SK-N-SH treated with all-trans-retinoic acid at 6 μM for 48 hours (cell line): ENCODE results near the gene BRD4.

Source experiments
- ATAC-seq: fragments of 200-7000 bp; cut with Tn5 transposase; 3 replicates; pipeline ENCODE4 v1.9.1; 2020; ENCODE audit warnings: mild to moderate bottlenecking, moderate library complexity
- ARNTL ChIP-seq: fragments of 450-650 bp; formaldehyde crosslinking; IDR thresholded peaks from 2 replicates; pipeline ENCODE4 v1.5.0; 2020; ENCODE audit warnings: low read depth, mild to moderate bottlenecking, moderate library complexity, borderline replicate concordance
- CREB5 ChIP-seq: fragments of 250-450 bp; sonication (Bioruptor Pico); IDR thresholded peaks from 2 replicates; pipeline ENCODE4 v1.5.1; 2020; ENCODE audit warnings: low read depth, mild to moderate bottlenecking, moderate library complexity
- CSDC2 ChIP-seq: fragments of 250-450 bp; sonication (Bioruptor Pico); IDR thresholded peaks from 2 replicates; pipeline ENCODE4 v1.5.0; 2020; ENCODE audit warnings: mild to moderate bottlenecking, moderate library complexity
- CSRNP3 ChIP-seq: fragments of 250-450 bp; sonication (Bioruptor Pico); IDR thresholded peaks from 2 replicates; pipeline ENCODE4 v1.5.1; 2021; ENCODE audit warnings: mild to moderate bottlenecking, moderate library complexity
- ESRRG ChIP-seq: fragments of 250-450 bp; sonication (Bioruptor Pico); IDR thresholded peaks from 2 replicates; pipeline ENCODE4 v1.6.1; 2021; ENCODE audit warnings: mild to moderate bottlenecking
- ISL1 ChIP-seq: fragments of 250-450 bp; sonication (Bioruptor Pico); IDR thresholded peaks from 2 replicates; pipeline ENCODE4 v2.1.2; 2022; ENCODE audit warnings: mild to moderate bottlenecking, moderate library complexity
- OSR1 ChIP-seq: fragments of 250-450 bp; sonication (Bioruptor Pico); IDR thresholded peaks from 2 replicates; pipeline ENCODE4 v1.8.0; 2022; ENCODE audit warnings: moderate library complexity, mild to moderate bottlenecking, inconsistent platforms
- PATZ1 ChIP-seq: fragments of 250-450 bp; sonication (Bioruptor Pico); IDR thresholded peaks from 2 replicates; pipeline ENCODE4 v1.8.0; 2020; ENCODE audit warnings: mild to moderate bottlenecking, moderate library complexity, borderline replicate concordance
- POU6F1 ChIP-seq: fragments of 250-450 bp; sonication (Bioruptor Pico); IDR thresholded peaks from 2 replicates; pipeline ENCODE4 v1.8.0; 2021; ENCODE audit warnings: low read depth, mild to moderate bottlenecking, moderate library complexity, borderline replicate concordance
- PPARA ChIP-seq: fragments of 250-450 bp; sonication (Bioruptor Pico); IDR thresholded peaks from 2 replicates; pipeline ENCODE4 v1.5.0; 2020; ENCODE audit warnings: mild to moderate bottlenecking, borderline replicate concordance
- RARB ChIP-seq: fragments of 250-450 bp; sonication (Bioruptor Pico); IDR thresholded peaks from 2 replicates; pipeline ENCODE4 v1.8.0; 2021; ENCODE audit warnings: mild to moderate bottlenecking, moderate library complexity
- SNAI2 ChIP-seq: fragments of 250-450 bp; sonication (Bioruptor Pico); IDR thresholded peaks from 2 replicates; pipeline ENCODE4 v1.5.0; 2020; ENCODE audit warnings: mild to moderate bottlenecking, moderate library complexity
- TCF4 ChIP-seq: fragments of 250-450 bp; sonication (Bioruptor Pico); IDR thresholded peaks from 2 replicates; pipeline ENCODE4 v1.8.0; 2021; ENCODE audit warnings: mild to moderate bottlenecking, moderate library complexity, borderline replicate concordance
- TOX ChIP-seq: fragments of 250-450 bp; sonication (Bioruptor Pico); IDR thresholded peaks from 2 replicates; pipeline ENCODE4 v1.8.0; 2021; ENCODE audit warnings: mild to moderate bottlenecking, moderate library complexity, borderline replicate concordance
- TSHZ2 ChIP-seq: fragments of 250-450 bp; sonication (Bioruptor Pico); IDR thresholded peaks from 2 replicates; pipeline ENCODE4 v1.5.0; 2020; ENCODE audit warnings: mild to moderate bottlenecking, moderate library complexity
- ZC3H10 ChIP-seq: fragments of 250-450 bp; sonication (Bioruptor Pico); IDR thresholded peaks from 2 replicates; pipeline ENCODE4 v1.5.1; 2021; ENCODE audit warnings: mild to moderate bottlenecking, moderate library complexity
- ZFP3 ChIP-seq: fragments of 250-450 bp; sonication (Bioruptor Pico); IDR thresholded peaks from 2 replicates; pipeline ENCODE4 v1.5.0; 2020; ENCODE audit warnings: mild to moderate bottlenecking, moderate library complexity
- ZFP30 ChIP-seq: fragments of 450-650 bp; formaldehyde crosslinking; IDR thresholded peaks from 2 replicates; pipeline ENCODE4 v1.5.0; 2022; ENCODE audit warnings: mild to moderate bottlenecking, moderate library complexity
- ZNF565 ChIP-seq: fragments of 450-650 bp; formaldehyde crosslinking; conservative IDR thresholded peaks from 2 replicates; pipeline ENCODE4 v1.5.0; 2020; ENCODE audit warnings: low read depth, mild to moderate bottlenecking, moderate library complexity
- ZNF70 ChIP-seq: fragments of 450-650 bp; formaldehyde crosslinking; IDR thresholded peaks from 2 replicates; pipeline ENCODE4 v1.5.0; 2020; ENCODE audit warnings: mild to moderate bottlenecking, moderate library complexity
- ZNF8 ChIP-seq: fragments of 450-650 bp; formaldehyde crosslinking; IDR thresholded peaks from 2 replicates; pipeline ENCODE4 v1.5.0; 2020; ENCODE audit warnings: mild to moderate bottlenecking, moderate library complexity

The BRD4 gene

GRCh38 chr19:15372470-15372869 lies 40.1 kb upstream of the BRD4 start:
- TF ChIP-seq ZFP3 (CRISPR knock-in tag) (no peak), ZFP30 (CRISPR knock-in tag) (no peak), ZNF565 (CRISPR knock-in tag) (no peak), ARNTL (CRISPR knock-in tag) (no peak), ZNF8 (CRISPR knock-in tag) (no peak), ESRRG (CRISPR knock-in tag) (no peak), ISL1 (no peak)
- ATAC-seq: no peak

- TF ChIP-seq ISL1 (no peak), ZNF8 (CRISPR knock-in tag) (no peak), CSRNP3 (CRISPR knock-in tag) (no peak), ZC3H10 (no peak), CREB5 (no peak), CSDC2 (CRISPR knock-in tag) (no peak), ESRRG (CRISPR knock-in tag) (no peak), PPARA (CRISPR knock-in tag) (no peak), SNAI2 (CRISPR knock-in tag) (no peak), POU6F1 (CRISPR knock-in tag) (no peak)
These were observed 39.5 kb upstream of the BRD4 start for GRCh38 chr19:15371786-15372380.

GRCh38 chr19:15371119-15371518 lies 38.8 kb upstream of the BRD4 start:
- ATAC-seq: no peak
- TF ChIP-seq OSR1 (CRISPR knock-in tag) (no peak), ZFP3 (CRISPR knock-in tag) (no peak), RARB (CRISPR knock-in tag) (no peak), ZC3H10 (no peak), PPARA (CRISPR knock-in tag) (no peak), ZNF70 (CRISPR knock-in tag) (no peak), ZNF8 (CRISPR knock-in tag) (no peak), POU6F1 (CRISPR knock-in tag) (no peak), ARNTL (CRISPR knock-in tag) (no peak)

More at GRCh38 chr19:15371786-15372380, 39.5 kb upstream of the BRD4 start:
- ATAC-seq: no peak

- ATAC-seq: no peak
- TF ChIP-seq OSR1 (CRISPR knock-in tag): no peak
These were observed 37.2 kb upstream of the BRD4 start for GRCh38 chr19:15369594-15369891.

- no peak for ATAC-seq
- no peak for TF ChIP-seq CSDC2 (CRISPR knock-in tag)
- no peak for TF ChIP-seq TCF4 (CRISPR knock-in tag)
- no peak for TF ChIP-seq TSHZ2
- no peak for TF ChIP-seq ESRRG (CRISPR knock-in tag)
- no peak for TF ChIP-seq ZFP3 (CRISPR knock-in tag)
- no peak for TF ChIP-seq TOX (CRISPR knock-in tag)
- no peak for TF ChIP-seq PATZ1
- TF ChIP-seq CREB5: no peak
These were observed 36.7 kb upstream of the BRD4 start for GRCh38 chr19:15368798-15369593.
